HG03196 (cell line): ENCODE data around the gene RNF26.

Experiments
- ATAC-seq: cut with Tn5 transposase; IDR thresholded peaks from one replicate; pipeline ENCODE4 v1.9.1; 2021; ENCODE audit not compliant: unreplicated experiment

The RNF26 gene

GRCh38 chr11:119369132-119369925 lies 35.0 kb downstream of the RNF26 start:
- no peak for ATAC-seq

DNA sequence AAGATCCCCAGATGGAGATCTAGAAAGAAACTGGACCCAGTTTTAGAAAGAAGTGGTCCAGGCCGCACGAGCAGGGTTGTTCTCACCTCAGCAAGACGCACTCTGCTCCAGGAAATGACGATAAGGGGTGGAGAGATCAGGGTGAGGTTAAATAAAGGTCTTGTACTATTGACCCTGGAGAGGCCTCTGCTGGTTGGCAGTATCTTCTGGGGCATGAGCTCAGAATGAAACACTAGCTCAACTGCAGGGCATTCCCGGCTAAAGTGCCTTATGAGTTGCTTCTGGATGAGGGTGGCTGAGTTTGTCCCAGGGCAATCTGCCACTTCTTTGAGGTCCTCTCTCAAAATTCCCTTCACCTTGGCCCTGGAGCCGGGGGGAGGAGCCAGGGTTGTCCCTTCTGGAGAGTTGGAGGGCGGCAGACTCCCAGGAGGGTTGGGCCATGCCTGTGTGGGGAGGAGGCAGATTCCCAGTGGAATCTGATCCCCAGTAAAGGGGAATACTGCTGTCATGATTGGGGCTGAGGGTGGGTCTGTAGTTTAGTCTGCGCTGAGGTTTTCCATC lies 36.2 kb downstream of the RNF26 start:
- ATAC-seq = no peak

- no peak for ATAC-seq
These were observed 36.8 kb downstream of the RNF26 start for GRCh38 chr11:119371067-119371601.

- no peak for ATAC-seq
These were observed 37.5 kb downstream of the RNF26 start for GRCh38 chr11:119371778-119372182.

GRCh38 chr11:119372260-119373058 lies 38.1 kb downstream of the RNF26 start:
- no peak for ATAC-seq

GRCh38 chr11:119373059-119373920 lies 39.0 kb downstream of the RNF26 start:
- no peak for ATAC-seq

- ATAC-seq = no peak
These were observed 39.7 kb downstream of the RNF26 start for GRCh38 chr11:119373921-119374631.

GRCh38 chr11:119374632-119375336 lies 40.5 kb downstream of the RNF26 start:
- ATAC-seq = no peak

DNA sequence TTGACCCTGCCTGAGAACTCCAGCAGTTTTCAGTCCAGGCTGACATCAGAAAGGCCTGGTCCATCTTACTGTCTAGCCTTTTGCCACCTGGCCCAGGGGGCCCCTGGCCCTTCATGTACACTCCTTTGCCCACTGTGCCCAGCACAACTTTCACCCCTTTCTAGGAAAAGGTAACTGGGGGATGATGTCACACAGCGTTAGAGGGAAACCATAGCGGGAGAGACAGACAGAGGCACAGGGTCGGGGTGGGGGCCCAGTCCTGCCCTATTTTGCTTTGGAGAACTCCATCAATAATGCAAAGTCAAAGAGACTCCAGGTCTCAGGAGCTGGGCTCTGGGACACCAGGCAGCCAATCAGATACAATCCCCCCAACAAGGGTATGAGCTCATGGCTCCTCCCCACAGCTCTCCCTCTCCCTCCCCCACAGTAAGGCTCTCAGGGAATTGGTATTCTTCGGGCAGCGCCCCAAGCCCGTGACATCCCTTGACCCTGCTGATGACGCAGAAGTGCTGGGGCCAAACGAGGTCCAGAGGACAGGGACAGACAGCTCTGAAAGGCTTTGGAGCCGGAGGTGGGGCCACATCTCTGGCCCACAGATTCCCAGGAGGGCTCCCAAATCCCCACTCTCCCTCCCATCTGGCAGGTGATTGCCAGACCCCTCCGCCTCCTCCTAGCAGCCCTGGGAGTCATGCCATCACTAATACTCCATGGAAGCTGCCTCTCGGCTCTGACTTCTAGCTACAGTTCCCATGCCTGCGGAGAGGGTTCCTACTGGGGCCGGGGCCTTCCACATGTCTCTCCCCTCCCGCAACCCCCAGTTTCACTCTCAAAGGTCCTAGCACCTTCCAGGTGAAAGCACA lies 41.2 kb downstream of the RNF26 start:
- no peak for ATAC-seq

- ATAC-seq = no peak
These were observed 42.0 kb downstream of the RNF26 start for GRCh38 chr11:119376197-119376847.

GRCh38 chr11:119377112-119377901 lies 43.0 kb downstream of the RNF26 start:
- no peak for ATAC-seq

DNA sequence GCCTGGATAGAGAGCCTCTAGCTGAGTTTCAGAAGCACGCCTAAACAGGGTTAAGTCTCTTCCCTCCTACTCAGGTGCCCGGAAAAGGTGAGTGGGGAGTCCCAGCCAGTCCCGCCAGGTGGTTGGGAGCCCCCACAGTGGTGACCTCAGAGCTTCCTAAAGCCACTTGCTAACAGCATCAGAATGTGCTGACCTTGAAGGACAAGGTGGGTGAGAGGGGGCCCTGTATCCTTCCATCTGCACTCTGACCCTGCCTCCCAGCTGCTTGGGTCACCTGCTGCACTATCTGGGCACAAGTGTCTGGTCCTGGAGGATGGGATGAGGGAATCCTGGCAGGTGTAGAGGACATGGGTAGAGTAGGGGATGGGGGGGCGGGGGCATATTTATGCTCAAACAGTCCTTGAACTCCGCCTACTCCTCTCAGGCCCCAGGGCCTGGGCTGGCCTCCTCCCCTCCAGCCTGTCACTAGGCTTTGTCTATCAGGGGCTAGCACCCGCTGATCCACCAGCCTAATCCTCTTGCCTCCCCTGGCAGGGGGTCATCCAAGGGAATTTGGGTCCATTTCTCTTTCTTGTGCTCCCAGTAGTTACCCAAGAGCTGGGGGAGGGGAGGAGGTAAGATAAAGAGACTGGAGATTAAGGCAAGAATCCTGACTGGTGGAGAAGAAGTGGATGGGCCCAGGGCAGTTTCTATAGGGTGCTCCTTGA lies 43.8 kb downstream of the RNF26 start:
- no peak for ATAC-seq

GRCh38 chr11:119378851-119379465 lies 44.6 kb downstream of the RNF26 start:
- no peak for ATAC-seq

- ATAC-seq = no peak
These were observed 46.0 kb downstream of the RNF26 start for GRCh38 chr11:119380160-119380826.

GRCh38 chr11:119380827-119381180 lies 46.5 kb downstream of the RNF26 start:
- no peak for ATAC-seq
